HFFc6 (cell line): Measurements from ENCODE around the gene GDPD2. TPM values are rescaled to one million over a fixed set of nuclear protein-coding genes. Genes with fewer than 3 reads are reported as not detected.

ENCODE experiments used
- DNase-seq: peaks from one replicate; pipeline ENCODE4 v3.0.0-alpha.2; 2018
- H3K27ac Mint-ChIP-seq: 2 replicates; pipeline ENCODE4 v1.8.0; 2020; ENCODE audit warnings: mild to moderate bottlenecking, mixed read lengths
- H3K27me3 Mint-ChIP-seq: 2 replicates; pipeline ENCODE4 v1.8.0; 2021; ENCODE audit warnings: mild to moderate bottlenecking, moderate library complexity, mixed read lengths; ENCODE audit not compliant: insufficient read depth
- H3K36me3 Mint-ChIP-seq: 2 replicates; pipeline ENCODE4 v1.8.0; 2021; ENCODE audit warnings: low read depth, mixed read lengths
- H3K4me1 Mint-ChIP-seq: 2 replicates; pipeline ENCODE4 v1.8.0; 2020; ENCODE audit warnings: low read depth, mixed read lengths
- H3K4me3 Mint-ChIP-seq: 2 replicates; pipeline ENCODE4 v1.8.0; 2020; ENCODE audit warnings: mild to moderate bottlenecking, moderate library complexity, mixed read lengths
- H3K9me3 Mint-ChIP-seq: 2 replicates; pipeline ENCODE4 v1.8.0; 2020; ENCODE audit warnings: mild to moderate bottlenecking, mixed read lengths
- CTCF ChIP-seq: fragments of 200-600 bp; sonication (generic); IDR thresholded peaks from 2 replicates; pipeline ENCODE4 v1.5.0; 2021; ENCODE audit warnings: antibody characterized with exemption, mild to moderate bottlenecking
- total RNA-seq, 6 experiments: library from RNA; stranded (reverse); fragmentation: NEBNext Ultra II Directional; extraction: Animal tissue kit (Norgen Biotek cat#: 25700); gene quantifications; 2 replicates in 1 of 6; 3 replicates in 5 of 6; pipeline ENCODE4 v1.2.3, GENCODE V29; 2021

Gene GDPD2
- total RNA-seq, 6 experiments from 2014 or later: not detected

DNA sequence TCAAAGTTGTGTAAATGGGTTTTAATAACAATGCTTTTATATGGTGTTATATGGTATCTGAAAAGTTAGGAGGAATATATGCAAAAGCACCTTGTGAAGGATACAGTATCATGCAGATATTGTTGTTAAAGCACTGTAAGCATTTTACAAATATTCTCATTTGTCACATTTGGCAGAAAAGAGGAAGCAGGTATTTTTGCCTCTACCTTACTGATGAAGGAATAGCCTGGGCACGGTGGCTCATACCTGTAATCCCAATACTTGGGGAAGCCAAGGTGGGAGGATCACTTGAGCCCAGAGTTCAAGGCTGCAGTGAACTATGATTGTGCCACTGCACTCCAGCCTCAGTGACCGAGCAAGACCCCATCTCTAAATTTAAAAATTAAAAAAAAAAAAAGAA, 12.2 kb upstream of the GDPD2 start:
- Mint-ChIP-seq H3K27me3 (no peaks in the 10 kb centered on the region), H3K36me3 (peaks cover 3% of the 10 kb centered on the region; the same call in 1 of the 2 replicates), H3K27ac (no peak overlapping the region), H3K4me3 (no peak overlapping the region), H3K9me3 (no peaks in the 10 kb centered on the region), H3K4me1 (no peaks in the 10 kb centered on the region)
- no peak for DNase-seq
- TF ChIP-seq CTCF: no peak

DNA sequence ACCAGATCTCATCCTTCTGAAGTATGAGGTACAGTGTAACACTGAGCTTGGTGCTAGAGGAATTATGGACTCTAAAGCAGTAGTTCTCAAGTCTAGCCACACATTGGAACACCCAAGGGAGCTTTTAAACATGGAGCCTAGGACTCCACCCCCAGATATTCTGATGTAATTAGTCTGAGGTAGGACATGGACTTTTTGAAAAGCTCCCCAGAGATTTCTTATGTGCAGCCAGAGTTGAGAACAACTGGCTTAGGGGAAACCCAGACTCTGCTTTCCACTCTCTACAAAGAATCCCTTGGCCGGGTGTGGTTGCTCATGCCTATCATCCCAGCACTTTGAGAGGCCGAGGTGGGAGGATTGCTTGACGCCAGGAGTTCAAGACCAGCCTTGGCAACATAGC, 11.6 kb upstream of the GDPD2 start:
- Mint-ChIP-seq H3K4me1 (no peaks in the 10 kb centered on the region), H3K27me3 (no peaks in the 10 kb centered on the region), H3K36me3 (peaks cover 3% of the 10 kb centered on the region; the same call in 1 of the 2 replicates), H3K4me3 (no peak overlapping the region), H3K9me3 (no peaks in the 10 kb centered on the region), H3K27ac (no peak overlapping the region)
- TF ChIP-seq CTCF: no peak
- no peak for DNase-seq

GRCh38 chrX:70421618-70422017, 1.5 kb upstream of the GDPD2 start:
- no peak for TF ChIP-seq CTCF
- Mint-ChIP-seq H3K36me3 (no peaks in the 10 kb centered on the region; the same call in 1 of the 2 replicates), H3K27ac (no peak overlapping the region), H3K9me3 (no peaks in the 10 kb centered on the region), H3K4me3 (no peak overlapping the region), H3K4me1 (no peaks in the 10 kb centered on the region), H3K27me3 (no peaks in the 10 kb centered on the region)
- DNase-seq: no peak

DNA sequence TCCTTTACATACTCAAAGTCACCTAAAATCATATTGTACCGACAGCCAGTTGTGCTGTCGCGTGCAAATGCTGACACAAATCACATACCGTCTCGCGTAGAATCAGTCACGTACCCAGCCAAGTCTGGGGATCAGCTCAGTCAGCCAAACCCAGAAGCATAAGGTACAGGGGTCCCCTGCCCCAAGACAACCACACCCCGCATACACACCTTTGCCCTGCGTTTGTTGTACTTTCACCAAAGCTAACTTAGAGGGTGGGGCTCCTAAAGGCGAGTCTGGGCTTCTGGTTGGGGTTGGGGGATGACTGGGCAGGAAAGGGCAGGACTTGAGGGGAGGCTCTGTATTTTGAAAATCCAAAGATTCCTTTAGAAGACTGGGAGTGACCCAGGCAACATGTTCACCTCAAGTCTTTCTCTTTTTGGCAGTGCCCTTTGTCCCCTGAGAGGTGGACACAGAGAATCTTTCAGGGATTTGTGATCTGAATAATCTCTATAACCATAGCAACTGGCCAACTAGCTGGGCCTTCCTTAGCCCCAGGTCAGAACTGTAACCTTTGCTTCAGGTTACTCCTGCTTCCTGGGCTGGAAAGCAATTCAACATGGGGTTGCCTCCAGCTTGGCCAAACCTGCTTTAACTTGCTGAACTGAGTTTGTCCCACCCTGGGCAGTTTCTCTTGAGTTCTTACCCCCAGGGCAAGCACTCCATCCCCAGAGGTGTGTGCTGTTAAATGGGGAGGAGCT, 992 bp downstream of the GDPD2 start:
- Mint-ChIP-seq H3K27me3 (no peaks in the 10 kb centered on the region), H3K9me3 (no peaks in the 10 kb centered on the region), H3K27ac (no peak overlapping the region), H3K4me1 (no peaks in the 10 kb centered on the region), H3K36me3 (no peaks in the 10 kb centered on the region), H3K4me3 (no peak overlapping the region)
- no peak for TF ChIP-seq CTCF
- no peak for DNase-seq

DNA sequence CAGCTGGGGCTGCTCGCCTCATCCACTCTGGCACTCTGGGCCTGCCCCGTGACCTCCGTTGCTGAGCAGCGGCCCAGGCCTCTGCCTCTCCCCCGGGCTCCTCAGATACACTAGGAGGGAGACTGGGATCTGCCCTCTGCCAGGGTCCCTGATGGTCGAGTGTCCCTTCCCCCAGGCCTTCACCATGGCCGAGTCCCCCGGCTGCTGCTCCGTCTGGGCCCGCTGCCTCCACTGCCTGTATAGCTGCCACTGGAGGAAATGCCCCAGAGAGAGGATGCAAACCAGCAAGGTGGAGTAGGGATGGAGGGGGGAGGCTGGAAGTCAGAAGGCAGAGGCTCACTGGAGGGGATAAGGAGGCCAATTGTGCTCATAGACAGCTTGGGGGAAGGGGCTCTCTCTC, 1.7 kb downstream of the GDPD2 start:
- H3K27ac Mint-ChIP-seq: no peak overlapping the region
- no peaks in the 10 kb centered on the region for H3K36me3 Mint-ChIP-seq
- H3K4me3 Mint-ChIP-seq: no peak overlapping the region
- no peaks in the 10 kb centered on the region for H3K27me3 Mint-ChIP-seq
- no peaks in the 10 kb centered on the region for H3K9me3 Mint-ChIP-seq
- no peaks in the 10 kb centered on the region for H3K4me1 Mint-ChIP-seq
- no peak for TF ChIP-seq CTCF
- DNase-seq: no peak
